H9 (cell line): Measurements from ENCODE around the gene RPRD2. TPM values are rescaled to one million over a fixed set of nuclear protein-coding genes. Genes with fewer than 3 reads are reported as not detected.

Experiments used
- DNase-seq: peaks from one replicate; pipeline ENCODE4 v3.0.0-alpha.2; 2017
- H2AFZ ChIP-seq: one replicate; pipeline ENCODE4 v1.6.1; 2013; ENCODE audit warnings: mild to moderate bottlenecking, low read length, control low read depth, moderate library complexity
- H2AK5ac ChIP-seq: 2 replicates; pipeline ENCODE4 v1.6.1; 2013; ENCODE audit warnings: low read length, control low read depth, mixed read lengths; ENCODE audit not compliant: insufficient read length
- H2BK120ac ChIP-seq: one replicate; pipeline ENCODE4 v1.6.1; 2013; ENCODE audit warnings: low read depth, mild to moderate bottlenecking, low read length, control low read depth, inconsistent platforms; ENCODE audit not compliant: poor library complexity, severe bottlenecking
- H2BK12ac ChIP-seq: 2 replicates; pipeline ENCODE4 v1.6.1; 2013; ENCODE audit warnings: low read length, control low read depth, mixed read lengths, low read depth; ENCODE audit not compliant: insufficient read length
- H2BK15ac ChIP-seq: 2 replicates; pipeline ENCODE4 v1.6.1; 2013; ENCODE audit warnings: low read depth, low read length, control low read depth
- H2BK20ac ChIP-seq: one replicate; pipeline ENCODE4 v1.6.1; 2013; ENCODE audit warnings: low read depth, mild to moderate bottlenecking, low read length, control low read depth, inconsistent platforms; ENCODE audit not compliant: poor library complexity, severe bottlenecking
- H2BK5ac ChIP-seq: 2 replicates; pipeline ENCODE4 v1.6.1; 2013; ENCODE audit warnings: low read length, control low read depth, mixed read lengths; ENCODE audit not compliant: insufficient read length
- H3K14ac ChIP-seq: 2 replicates; pipeline ENCODE4 v1.6.1; 2013; ENCODE audit warnings: low read length, control low read depth; ENCODE audit not compliant: insufficient read depth
- H3K18ac ChIP-seq: 2 replicates; pipeline ENCODE4 v1.6.1; 2013; ENCODE audit warnings: low read depth, mild to moderate bottlenecking, mixed read lengths, low read length, control low read depth; ENCODE audit not compliant: insufficient read length
- H3K23ac ChIP-seq: 2 replicates; pipeline ENCODE4 v1.6.1; 2013; ENCODE audit warnings: low read length, control low read depth, mixed read lengths, low read depth; ENCODE audit not compliant: insufficient read length
- H3K23me2 ChIP-seq: 2 replicates; pipeline ENCODE4 v1.6.1; 2013; ENCODE audit warnings: low read depth, mild to moderate bottlenecking, mixed read lengths, low read length, control low read depth; ENCODE audit not compliant: insufficient read length, poor library complexity, severe bottlenecking
- H3K27ac ChIP-seq: 2 replicates; pipeline ENCODE4 v1.5.1; 2013; ENCODE audit warnings: low read length, control low read depth, mixed read lengths, low read depth; ENCODE audit not compliant: insufficient read length
- H3K27me3 ChIP-seq: 2 replicates; pipeline ENCODE4 v1.6.1; 2013; ENCODE audit warnings: low read length, control low read depth, inconsistent platforms; ENCODE audit not compliant: insufficient read depth
- H3K4ac ChIP-seq: 2 replicates; pipeline ENCODE4 v1.6.1; 2013; ENCODE audit warnings: low read depth, mild to moderate bottlenecking, control low read depth, inconsistent platforms, low read length, moderate library complexity
- H3K4me1 ChIP-seq: 2 replicates; pipeline ENCODE4 v1.6.1; 2013; ENCODE audit warnings: low read length, control low read depth, inconsistent platforms; ENCODE audit not compliant: insufficient read depth
- H3K4me2 ChIP-seq: 2 replicates; pipeline ENCODE4 v1.6.1; 2013; ENCODE audit warnings: low read length, control low read depth, mixed read lengths; ENCODE audit not compliant: insufficient read length, insufficient read depth
- H3K56ac ChIP-seq: 2 replicates; pipeline ENCODE4 v1.6.1; 2013; ENCODE audit warnings: low read depth, mild to moderate bottlenecking, mixed read lengths, low read length, control low read depth; ENCODE audit not compliant: insufficient read length
- H3K79me1 ChIP-seq: 2 replicates; pipeline ENCODE4 v1.6.1; 2013; ENCODE audit warnings: low read depth, mild to moderate bottlenecking, moderate library complexity, low read length, control low read depth, inconsistent platforms; ENCODE audit not compliant: insufficient read depth, poor library complexity, severe bottlenecking
- H3K79me2 ChIP-seq: 2 replicates; pipeline ENCODE4 v1.6.1; 2013; ENCODE audit warnings: low read length, control low read depth, inconsistent platforms; ENCODE audit not compliant: insufficient read depth
- H3K9ac ChIP-seq: 2 replicates; pipeline ENCODE4 v1.6.1; 2013; ENCODE audit warnings: low read length, control low read depth, mixed read lengths; ENCODE audit not compliant: insufficient read length; ENCODE audit errors: extremely low read depth
- H3K9me3 ChIP-seq: one replicate; pipeline ENCODE4 v1.6.1; 2013; ENCODE audit warnings: low read depth, low read length, inconsistent platforms; ENCODE audit not compliant: control insufficient read depth
- H3T11ph ChIP-seq: one replicate; pipeline ENCODE4 v1.6.1; 2013; ENCODE audit warnings: mild to moderate bottlenecking, low read length, control low read depth, inconsistent platforms
- H4K20me1 ChIP-seq: one replicate; pipeline ENCODE4 v1.6.1; 2013; ENCODE audit not compliant: control insufficient read depth, insufficient read length, insufficient read depth
- H4K5ac ChIP-seq: 2 replicates; pipeline ENCODE4 v1.6.1; 2013; ENCODE audit warnings: low read depth, mild to moderate bottlenecking, mixed read lengths, low read length, control low read depth; ENCODE audit not compliant: insufficient read length
- H4K8ac ChIP-seq: replicated peaks from 2 replicates; pipeline ENCODE4 v1.6.1; 2013; ENCODE audit warnings: low read length, control low read depth, mixed read lengths, low read depth; ENCODE audit not compliant: insufficient read length
- H4K91ac ChIP-seq: 2 replicates; pipeline ENCODE4 v1.6.1; 2013; ENCODE audit warnings: low read depth, mild to moderate bottlenecking, moderate library complexity, mixed read lengths, low read length, control low read depth; ENCODE audit not compliant: insufficient read length
- H3K27ac Mint-ChIP-seq, 3 experiments: 2 replicates in 2 of 3; 3 replicates in 1 of 3; pipeline ENCODE4 v1.8.0; 2020 to 2021; ENCODE audit warnings: mixed read lengths in 3 of 3, mild to moderate bottlenecking in 1 of 3, moderate library complexity in 1 of 3
- H3K27me3 Mint-ChIP-seq: 2 replicates; pipeline ENCODE4 v1.8.0; 2021; ENCODE audit warnings: low read depth, mild to moderate bottlenecking, moderate library complexity, mixed read lengths
- H3K36me3 Mint-ChIP-seq, 3 experiments: 2 replicates in 2 of 3; 3 replicates in 1 of 3; pipeline ENCODE4 v1.8.0; 2020 to 2021; ENCODE audit warnings: low read depth in 3 of 3, mixed read lengths in 3 of 3; ENCODE audit not compliant: insufficient read depth in 1 of 3
- H3K4me1 Mint-ChIP-seq, 2 experiments: 2 replicates each; pipeline ENCODE4 v1.8.0; 2020; ENCODE audit warnings: mixed read lengths in 2 of 2
- H3K4me3 Mint-ChIP-seq, 2 experiments: 2 replicates in 1 of 2; 3 replicates in 1 of 2; pipeline ENCODE4 v1.8.0; 2020 to 2021; ENCODE audit warnings: mild to moderate bottlenecking in 2 of 2, mixed read lengths in 2 of 2, moderate library complexity in 1 of 2
- H3K9me3 Mint-ChIP-seq, 2 experiments: 2 replicates in 1 of 2; 3 replicates in 1 of 2; pipeline ENCODE4 v1.8.0; 2020; ENCODE audit warnings: mild to moderate bottlenecking in 2 of 2, mixed read lengths in 2 of 2, moderate library complexity in 1 of 2
- WGBS: extraction: QIAGEN DNeasy Blood & Tissue Kit; methylation state at CpG from one replicate; pipeline ENCODE4 v1.1.7; 2013; ENCODE audit warnings: missing lambda C conversion rate, low lambda C conversion rate, mixed read lengths; ENCODE audit not compliant: insufficient read length; ENCODE audit errors: extremely low coverage; 5-methylcytosine and 5-hydroxymethylcytosine counted together
- total RNA-seq: library from RNA; stranded (reverse); gene quantifications from 2 replicates; pipeline ENCODE4 v1.2.1, GENCODE V29; 2021
- TF ChIP-seq, protein P1 (sequence below): fragments of 200-600 bp; sonication (generic); conservative IDR thresholded peaks from 3 replicates; pipeline ENCODE4 v1.8.0; 2021; ENCODE audit warnings: antibody characterized with exemption, mild to moderate bottlenecking

The RPRD2 gene
- total RNA-seq, 1 experiment from 2014 or later: 39.0 TPM

DNA sequence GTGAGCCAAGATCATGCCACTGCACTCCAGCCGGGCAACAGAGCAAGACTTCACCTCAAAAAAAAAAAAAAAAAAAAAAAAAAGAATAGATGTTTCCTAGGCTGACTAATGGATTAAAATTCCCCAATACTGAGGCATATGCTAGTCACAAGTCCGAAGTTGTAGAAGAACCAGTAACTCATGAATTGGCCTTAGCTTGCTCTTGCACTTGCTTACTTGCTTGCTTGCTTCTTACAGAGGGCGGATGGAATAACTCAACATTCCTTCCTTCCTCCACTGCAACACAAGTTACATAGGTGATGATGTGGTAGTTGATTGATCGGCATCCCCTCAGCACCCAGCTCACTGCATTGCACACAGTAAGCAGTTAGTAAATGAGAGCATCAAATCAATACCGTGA lies 120.5 kb downstream of the RPRD2 start:
- Histone ChIP-seq H4K5ac (no peak overlapping the region), H3K27ac (no peak overlapping the region), H3K79me2 (no peaks in the 10 kb centered on the region), H3T11ph (no peak overlapping the region), H2BK12ac (no peak overlapping the region), H4K20me1 (no peaks in the 10 kb centered on the region), H3K18ac (no peak overlapping the region), H3K79me1 (no peaks in the 10 kb centered on the region), H2AFZ (no peak overlapping the region), H3K27me3 (no peaks in the 10 kb centered on the region), H3K9ac (no peak overlapping the region), H2BK120ac (no peak overlapping the region), H2BK5ac (no peak overlapping the region), H3K4me2 (no peak overlapping the region), H3K23me2 (peaks cover 6% of the 10 kb centered on the region), H2BK20ac (no peak overlapping the region), H3K4me1 (no peaks in the 10 kb centered on the region), H4K8ac (no peak overlapping the region), H3K23ac (no peak overlapping the region), H3K9me3 (no peaks in the 10 kb centered on the region), H3K14ac (no peak overlapping the region), H3K56ac (no peak overlapping the region), H2BK15ac (no peak overlapping the region), H4K91ac (no peak overlapping the region), H3K4ac (no peak overlapping the region), H2AK5ac (no peak overlapping the region)
- H3K27me3 Mint-ChIP-seq: peaks cover 2% of the 10 kb centered on the region; the same call in 1 of the 2 replicates
- peaks cover 4 to 10% (median 9%) of the 10 kb centered on the region in 3 experiments; a peak in 6 of 7 replicates for H3K36me3 Mint-ChIP-seq
- peaks cover 5 to 10% of the 10 kb centered on the region in 2 experiments for H3K4me1 Mint-ChIP-seq
- DNase-seq: no peak
- H3K4me3 Mint-ChIP-seq: no peak overlapping the region
- no peaks in the 10 kb centered on the region; a peak in 1 of 5 replicates for H3K9me3 Mint-ChIP-seq
- no CpG with 5 or more reads among the region's 5 CpGs for WGBS
- no peak overlapping the region for H3K27ac Mint-ChIP-seq
- TF ChIP-seq, protein P1, sequence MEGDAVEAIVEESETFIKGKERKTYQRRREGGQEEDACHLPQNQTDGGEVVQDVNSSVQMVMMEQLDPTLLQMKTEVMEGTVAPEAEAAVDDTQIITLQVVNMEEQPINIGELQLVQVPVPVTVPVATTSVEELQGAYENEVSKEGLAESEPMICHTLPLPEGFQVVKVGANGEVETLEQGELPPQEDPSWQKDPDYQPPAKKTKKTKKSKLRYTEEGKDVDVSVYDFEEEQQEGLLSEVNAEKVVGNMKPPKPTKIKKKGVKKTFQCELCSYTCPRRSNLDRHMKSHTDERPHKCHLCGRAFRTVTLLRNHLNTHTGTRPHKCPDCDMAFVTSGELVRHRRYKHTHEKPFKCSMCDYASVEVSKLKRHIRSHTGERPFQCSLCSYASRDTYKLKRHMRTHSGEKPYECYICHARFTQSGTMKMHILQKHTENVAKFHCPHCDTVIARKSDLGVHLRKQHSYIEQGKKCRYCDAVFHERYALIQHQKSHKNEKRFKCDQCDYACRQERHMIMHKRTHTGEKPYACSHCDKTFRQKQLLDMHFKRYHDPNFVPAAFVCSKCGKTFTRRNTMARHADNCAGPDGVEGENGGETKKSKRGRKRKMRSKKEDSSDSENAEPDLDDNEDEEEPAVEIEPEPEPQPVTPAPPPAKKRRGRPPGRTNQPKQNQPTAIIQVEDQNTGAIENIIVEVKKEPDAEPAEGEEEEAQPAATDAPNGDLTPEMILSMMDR: no peak
